NT2/D1 (cell line): ENCODE measurements around the gene SDF2.

Experiments
- DNase-seq: peaks from one replicate; pipeline ENCODE4 v3.0.0-alpha.2; 2011; ENCODE audit warnings: low read depth, low spot score
- H3K27me3 ChIP-seq: 2 replicates; pipeline ENCODE4 v1.6.0; 2011; ENCODE audit warnings: mild to moderate bottlenecking; ENCODE audit not compliant: insufficient read length, insufficient read depth
- H3K36me3 ChIP-seq: 2 replicates; pipeline ENCODE4 v1.6.1; 2011; ENCODE audit warnings: mild to moderate bottlenecking, low read length, mixed read lengths; ENCODE audit not compliant: insufficient read depth, insufficient read length
- H3K4me1 ChIP-seq: 2 replicates; pipeline ENCODE4 v1.5.1; 2011; ENCODE audit not compliant: insufficient read depth, insufficient read length
- H3K4me3 ChIP-seq: 2 replicates; pipeline ENCODE4 v1.5.1; 2011; ENCODE audit warnings: low read depth; ENCODE audit not compliant: insufficient read length
- H3K9ac ChIP-seq: 2 replicates; pipeline ENCODE4 v1.6.0; 2011; ENCODE audit warnings: low read depth; ENCODE audit not compliant: insufficient read length
- H3K9me3 ChIP-seq: 2 replicates; pipeline ENCODE4 v1.5.1; 2011; ENCODE audit warnings: mild to moderate bottlenecking, low read length; ENCODE audit not compliant: insufficient read depth
- SUZ12 ChIP-seq: IDR thresholded peaks from 2 replicates; pipeline ENCODE4 v1.6.1; 2011; ENCODE audit not compliant: insufficient read length, insufficient read depth; ENCODE audit errors: extremely low read depth
- YY1 ChIP-seq: IDR thresholded peaks from 2 replicates; pipeline ENCODE4 v1.6.1; 2011; ENCODE audit not compliant: insufficient read length, insufficient read depth
- ZNF274 ChIP-seq: IDR thresholded peaks from 2 replicates; pipeline ENCODE4 v1.6.1; 2011; ENCODE audit warnings: mild to moderate bottlenecking, low read depth, low read length

The SDF2 gene

GRCh38 chr17:28704219-28704858 lies 42.6 kb upstream of the SDF2 start:
- H3K9me3 ChIP-seq = no peaks in the 10 kb centered on the region
- H3K9ac ChIP-seq = no peak overlapping the region
- H3K4me3 ChIP-seq = no peak overlapping the region
- peaks cover 68% of the 10 kb centered on the region for H3K36me3 ChIP-seq
- TF ChIP-seq YY1 (no peak), SUZ12 (no peak), ZNF274 (no peak)
- H3K27me3 ChIP-seq = no peaks in the 10 kb centered on the region
- DNase-seq = no peak
- H3K4me1 ChIP-seq = peaks cover 26% of the 10 kb centered on the region

- TF ChIP-seq ZNF274 (no peak), YY1 (no peak), SUZ12 (no peak)
- DNase-seq = no peak
- no peaks in the 10 kb centered on the region for H3K27me3 ChIP-seq
- H3K4me3 ChIP-seq = no peak overlapping the region
- no peak overlapping the region for H3K9ac ChIP-seq
- no peaks in the 10 kb centered on the region for H3K9me3 ChIP-seq
- H3K36me3 ChIP-seq = peaks cover 75% of the 10 kb centered on the region
- peaks cover 26% of the 10 kb centered on the region for H3K4me1 ChIP-seq
Observed at GRCh38 chr17:28703552-28704218, 42.0 kb upstream of the SDF2 start.

- Histone ChIP-seq H3K4me1 (peaks cover 26% of the 10 kb centered on the region), H3K9me3 (no peaks in the 10 kb centered on the region), H3K36me3 (peaks cover 84% of the 10 kb centered on the region), H3K27me3 (no peaks in the 10 kb centered on the region), H3K4me3 (no peak overlapping the region), H3K9ac (no peak overlapping the region)
- DNase-seq = no peak
- TF ChIP-seq YY1 (no peak), SUZ12 (no peak), ZNF274 (no peak)
Observed at GRCh38 chr17:28702752-28703150, 41.0 kb upstream of the SDF2 start.

- TF ChIP-seq YY1 (no peak), ZNF274 (no peak), SUZ12 (no peak)
- Histone ChIP-seq H3K36me3 (peaks cover 89% of the 10 kb centered on the region), H3K9me3 (no peaks in the 10 kb centered on the region), H3K4me1 (peaks cover 26% of the 10 kb centered on the region), H3K4me3 (no peak overlapping the region), H3K9ac (no peak overlapping the region), H3K27me3 (no peaks in the 10 kb centered on the region)
- no peak for DNase-seq
Observed at GRCh38 chr17:28702026-28702751, 40.5 kb upstream of the SDF2 start.

GRCh38 chr17:28700830-28701492 lies 39.3 kb upstream of the SDF2 start:
- no peaks in the 10 kb centered on the region for H3K27me3 ChIP-seq
- H3K36me3 ChIP-seq = peaks cover 89% of the 10 kb centered on the region
- H3K9ac ChIP-seq = no peak overlapping the region
- TF ChIP-seq YY1 (no peak), ZNF274 (no peak), SUZ12 (no peak)
- no peaks in the 10 kb centered on the region for H3K9me3 ChIP-seq
- no peak for DNase-seq
- H3K4me3 ChIP-seq = no peak overlapping the region
- peaks cover 23% of the 10 kb centered on the region for H3K4me1 ChIP-seq

GRCh38 chr17:28700278-28700677 lies 38.6 kb upstream of the SDF2 start:
- H3K27me3 ChIP-seq = no peaks in the 10 kb centered on the region
- no peaks in the 10 kb centered on the region for H3K9me3 ChIP-seq
- TF ChIP-seq ZNF274 (no peak), SUZ12 (no peak), YY1 (no peak)
- no peak overlapping the region for H3K9ac ChIP-seq
- H3K4me3 ChIP-seq = no peak overlapping the region
- DNase-seq = no peak
- H3K4me1 ChIP-seq = peaks cover 20% of the 10 kb centered on the region
- peaks cover 92% of the 10 kb centered on the region for H3K36me3 ChIP-seq

GRCh38 chr17:28698253-28698941 lies 36.7 kb upstream of the SDF2 start:
- no peak overlapping the region for H3K4me3 ChIP-seq
- peaks cover 20% of the 10 kb centered on the region for H3K4me1 ChIP-seq
- no peak for TF ChIP-seq SUZ12
- TF ChIP-seq YY1 = no peak
- TF ChIP-seq ZNF274 = no peak
- DNase-seq = no peak
- H3K9ac ChIP-seq = no peak overlapping the region
- H3K27me3 ChIP-seq = no peaks in the 10 kb centered on the region
- no peaks in the 10 kb centered on the region for H3K9me3 ChIP-seq
- peaks cover 97% of the 10 kb centered on the region for H3K36me3 ChIP-seq
